T follicular helper cell (primary cell): ENCODE measurements around the gene VPS13D.
"Not testable (repeated sequence)": the region's sequence is repeated elsewhere in the genome, so short reads cannot be mapped to it uniquely, and the experiment has no call there.

ENCODE experiments used
- DNase-seq: peaks from one replicate; pipeline ENCODE4 v3.0.0-alpha.2; 2020; ENCODE audit warnings: low read depth

VPS13D gene

GRCh38 chr1:12519693-12520364 lies 290.0 kb downstream of the VPS13D start:
- DNase-seq: no peak

GRCh38 chr1:12521096-12521495 lies 291.3 kb downstream of the VPS13D start:
- DNase-seq: no peak

- DNase-seq: not testable (repeated sequence)
These were observed 292.9 kb downstream of the VPS13D start for GRCh38 chr1:12522780-12523179.

- DNase-seq: no peak
These were observed 294.4 kb downstream of the VPS13D start for GRCh38 chr1:12524266-12524665.

GRCh38 chr1:12525311-12526181 lies 295.7 kb downstream of the VPS13D start:
- DNase-seq: no peak

- DNase-seq: no peak
These were observed 297.7 kb downstream of the VPS13D start for GRCh38 chr1:12527564-12527963.

- no peak for DNase-seq
These were observed 298.4 kb downstream of the VPS13D start for GRCh38 chr1:12528021-12528852.

GRCh38 chr1:12529640-12530174 lies 299.9 kb downstream of the VPS13D start:
- no peak for DNase-seq

GRCh38 chr1:12530462-12531178 lies 300.8 kb downstream of the VPS13D start:
- DNase-seq: no peak

GRCh38 chr1:12531179-12531499 lies 301.3 kb downstream of the VPS13D start:
- DNase-seq: no peak

- no peak for DNase-seq
These were observed 302.8 kb downstream of the VPS13D start for GRCh38 chr1:12532405-12533315.

GRCh38 chr1:12536023-12536639 lies 306.3 kb downstream of the VPS13D start:
- no peak for DNase-seq

GRCh38 chr1:12537294-12537693 lies 307.5 kb downstream of the VPS13D start:
- DNase-seq: no peak

GRCh38 chr1:12537906-12538461 lies 308.2 kb downstream of the VPS13D start:
- DNase-seq: no peak

GRCh38 chr1:12538536-12538935 lies 308.7 kb downstream of the VPS13D start:
- not testable (repeated sequence) for DNase-seq

- DNase-seq: no peak
These were observed 309.5 kb downstream of the VPS13D start for GRCh38 chr1:12539320-12539704.

GRCh38 chr1:12539705-12540579 lies 310.1 kb downstream of the VPS13D start:
- no peak for DNase-seq

- DNase-seq: no peak
These were observed 310.9 kb downstream of the VPS13D start for GRCh38 chr1:12540580-12541273.
